ENCODE results near the gene CAMK1D. TPM values are rescaled to one million over a fixed set of nuclear protein-coding genes. Genes with fewer than 3 reads are reported as not detected.

Gene CAMK1D
- total RNA-seq, 4 donors from 2014 or later, result 0.55 to 2.2 (median 1.5) TPM

- in situ Hi-C loops (cut with MboI; ENCODE audit: low sequenced_read_pairs in 4 of 4) (no loop called here), intact Hi-C loops (cut with DNase I; ENCODE audit: low total_unique reads) (no loop called here)
Observed at GRCh38 chr10:12587451-12587888, 238.1 kb downstream of the CAMK1D start.

GRCh38 chr10:12588091-12588860 lies 238.9 kb downstream of the CAMK1D start:
- intact Hi-C loops (cut with DNase I; ENCODE audit: low total_unique reads) (no loop called here), in situ Hi-C loops (cut with MboI; ENCODE audit: low sequenced_read_pairs in 4 of 4) (no loop called here)
- no peak for ATAC-seq
- TF ChIP-seq POLR2A (IDR thresholded peaks at IDR 0.05) (no peak), CTCF (IDR thresholded peaks at IDR 0.05 in 4 of 5, conservative IDR thresholded peaks at IDR 0.05 in 1 of 5) (no peak)
- no peak overlapping the region for H3K4me3 ChIP-seq
- no peaks in the 10 kb centered on the region for H3K4me1 ChIP-seq
- no peaks in the 10 kb centered on the region for H3K9me3 ChIP-seq
- no peaks in the 10 kb centered on the region for H3K36me3 ChIP-seq
- no peaks in the 10 kb centered on the region for H3K27me3 ChIP-seq
- DNase-seq, result no peak
- no peak overlapping the region for H3K27ac ChIP-seq

More at GRCh38 chr10:12587451-12587888, 238.1 kb downstream of the CAMK1D start:
- Histone ChIP-seq H3K27ac (no peak overlapping the region), H3K36me3 (no peaks in the 10 kb centered on the region), H3K27me3 (no peaks in the 10 kb centered on the region), H3K9me3 (no peaks in the 10 kb centered on the region), H3K4me3 (no peak overlapping the region), H3K4me1 (no peaks in the 10 kb centered on the region)
- DNase-seq (no peak), ATAC-seq (no peak)
- no peak for TF ChIP-seq CTCF (IDR thresholded peaks at IDR 0.05 in 4 of 5, conservative IDR thresholded peaks at IDR 0.05 in 1 of 5)
- TF ChIP-seq POLR2A (IDR thresholded peaks at IDR 0.05), result no peak

GRCh38 chr10:12589291-12589690 lies 239.9 kb downstream of the CAMK1D start:
- TF ChIP-seq POLR2A (IDR thresholded peaks at IDR 0.05) (no peak), CTCF (IDR thresholded peaks at IDR 0.05 in 4 of 5, conservative IDR thresholded peaks at IDR 0.05 in 1 of 5) (no peak)
- Histone ChIP-seq H3K4me1 (no peaks in the 10 kb centered on the region), H3K36me3 (no peaks in the 10 kb centered on the region), H3K4me3 (no peak overlapping the region), H3K27me3 (no peaks in the 10 kb centered on the region), H3K27ac (no peak overlapping the region), H3K9me3 (no peaks in the 10 kb centered on the region)
- in situ Hi-C loops (cut with MboI; ENCODE audit: low sequenced_read_pairs in 4 of 4), result no loop called here
- ATAC-seq (no peak), DNase-seq (no peak)
- intact Hi-C loops (cut with DNase I; ENCODE audit: low total_unique reads), result no loop called here

- ATAC-seq, result no peak
- Histone ChIP-seq H3K27ac (no peak overlapping the region), H3K4me3 (no peak overlapping the region), H3K27me3 (no peaks in the 10 kb centered on the region), H3K4me1 (no peaks in the 10 kb centered on the region), H3K36me3 (no peaks in the 10 kb centered on the region), H3K9me3 (no peaks in the 10 kb centered on the region)
- intact Hi-C loops (cut with DNase I; ENCODE audit: low total_unique reads), result no loop called here
- in situ Hi-C loops (cut with MboI; ENCODE audit: low sequenced_read_pairs in 4 of 4), result no loop called here
- TF ChIP-seq POLR2A (IDR thresholded peaks at IDR 0.05) (no peak), CTCF (IDR thresholded peaks at IDR 0.05 in 4 of 5, conservative IDR thresholded peaks at IDR 0.05 in 1 of 5) (no peak)
- DNase-seq, result no peak
Observed at GRCh38 chr10:12589791-12590190, 240.4 kb downstream of the CAMK1D start.

Measured in gastrocnemius medialis (tissue), 4 donors.